ENCODE results near the gene PRRC2A. TPM values are rescaled to one million over a fixed set of nuclear protein-coding genes. Genes with fewer than 3 reads are reported as not detected.
A peak's percentile ranks its signal among the peaks of the same experiment; 100 is the strongest.

The PRRC2A gene
- polyA plus RNA-seq, 1 donor from 2014 or later, result 39.9 TPM

- Histone ChIP-seq H4K20me1 (ENCODE audit: insufficient read depth) (no peaks in the 10 kb centered on the region), H3K4me2 (ENCODE audit: low read length) (no peak overlapping the region), H3K79me2 (replicated peaks; ENCODE audit: insufficient read depth, low read length) (peaks cover 14% of the 10 kb centered on the region), H3K27me3 (ENCODE audit: insufficient read depth, low read depth, low read length) (no peaks in the 10 kb centered on the region), H3K9me3 (ENCODE audit: low read length) (no peaks in the 10 kb centered on the region), H3F3A (ENCODE audit: insufficient read depth, low read length, poor library complexity, severe bottlenecking) (no peaks in the 10 kb centered on the region), H3K9ac (ENCODE audit: low read length) (no peak overlapping the region), H3K36me3 (ENCODE audit: insufficient read depth, low read length) (no peaks in the 10 kb centered on the region), H3K9me2 (ENCODE audit: insufficient read depth, low read length) (no peaks in the 10 kb centered on the region), H3K4me3 (ENCODE audit: low read length) (no peak overlapping the region), H2AFZ (ENCODE audit: low read depth, low read length) (no peak overlapping the region), H3K27ac (ENCODE audit: low read length) (no peak overlapping the region)
- TF ChIP-seq REST (IDR thresholded peaks at IDR 0.05; ENCODE audit: borderline replicate concordance) (no peak), POLR2AphosphoS5 (IDR thresholded peaks at IDR 0.05) (no peak), EZH2 (IDR thresholded peaks at IDR 0.05; ENCODE audit: borderline replicate concordance, insufficient read depth, low read length, poor library complexity, severe bottlenecking) (no peak), TAF1 (IDR thresholded peaks at IDR 0.05; ENCODE audit: low read depth) (no peak), SMC3 (conservative IDR thresholded peaks at IDR 0.05; ENCODE audit: poor library complexity) (no peak), CTCF (IDR thresholded peaks at IDR 0.05; ENCODE audit: poor library complexity, severe bottlenecking) (no peak), EP300 (conservative IDR thresholded peaks at IDR 0.05; ENCODE audit: poor library complexity, severe bottlenecking) (no peak), RAD21 (conservative IDR thresholded peaks at IDR 0.05) (no peak)
These were observed 3.5 kb upstream of the PRRC2A start for GRCh38 chr6:31617010-31617409.

DNA sequence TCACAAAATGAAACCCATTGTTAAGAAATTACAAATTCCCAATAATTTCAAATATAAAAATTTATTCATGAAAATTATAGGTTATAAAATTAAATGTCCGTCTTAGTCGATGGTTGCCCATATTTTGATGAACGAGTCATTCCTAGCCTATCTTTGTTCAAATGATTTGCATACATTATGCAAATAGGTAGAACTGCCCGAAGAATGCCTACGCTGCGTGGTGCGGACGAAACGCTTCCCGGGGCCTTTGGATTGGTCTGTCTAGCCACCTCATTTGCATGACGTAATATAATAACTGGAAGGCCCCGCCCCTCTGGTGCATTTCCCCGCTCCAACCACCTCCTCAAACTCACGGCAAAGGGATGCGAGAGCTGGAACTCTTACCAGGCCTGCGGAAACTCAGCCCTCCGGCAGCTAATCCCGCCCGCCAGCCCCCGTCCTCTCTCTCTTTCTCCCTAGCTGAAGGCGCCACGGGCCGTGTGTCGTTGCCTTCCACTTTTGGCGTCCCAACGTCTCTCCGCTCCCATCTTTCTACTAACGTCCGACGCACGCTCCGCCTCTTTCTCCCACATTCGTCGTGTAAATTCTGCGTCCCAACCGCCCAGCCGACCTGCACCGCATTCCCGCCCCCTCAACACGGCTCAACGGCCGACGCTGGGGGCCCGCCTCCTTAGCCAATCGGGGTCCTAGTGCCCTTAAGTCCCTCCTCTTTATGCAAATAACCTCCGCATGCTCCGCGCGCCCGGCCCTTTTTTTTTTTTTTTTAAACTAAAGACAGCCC lies 520 bp upstream of the PRRC2A start:
- Histone ChIP-seq H2AFZ (ENCODE audit: low read depth, low read length) (peak overlapping the region; percentile 19), H3K9me3 (ENCODE audit: low read length) (no peaks in the 10 kb centered on the region), H3K27ac (ENCODE audit: low read length) (peak overlapping the region; percentile 99), H3K4me3 (ENCODE audit: low read length) (peak overlapping the region; percentile 93), H3F3A (ENCODE audit: insufficient read depth, low read length, poor library complexity, severe bottlenecking) (no peaks in the 10 kb centered on the region), H3K9me2 (ENCODE audit: insufficient read depth, low read length) (no peaks in the 10 kb centered on the region), H3K79me2 (replicated peaks; ENCODE audit: insufficient read depth, low read length) (peaks cover 38% of the 10 kb centered on the region), H3K27me3 (ENCODE audit: insufficient read depth, low read depth, low read length) (no peaks in the 10 kb centered on the region), H3K36me3 (ENCODE audit: insufficient read depth, low read length) (no peaks in the 10 kb centered on the region), H3K4me2 (ENCODE audit: low read length) (peak overlapping the region; percentile 17), H3K9ac (ENCODE audit: low read length) (peak overlapping the region; percentile 100), H4K20me1 (ENCODE audit: insufficient read depth) (no peaks in the 10 kb centered on the region)
- TF ChIP-seq SMC3 (conservative IDR thresholded peaks at IDR 0.05; ENCODE audit: poor library complexity) (peak; percentile 51), EZH2 (IDR thresholded peaks at IDR 0.05; ENCODE audit: borderline replicate concordance, insufficient read depth, low read length, poor library complexity, severe bottlenecking) (no peak), REST (IDR thresholded peaks at IDR 0.05; ENCODE audit: borderline replicate concordance) (peak; percentile 94), EP300 (conservative IDR thresholded peaks at IDR 0.05; ENCODE audit: poor library complexity, severe bottlenecking) (peak; percentile 72), MXI1 (conservative IDR thresholded peaks at IDR 0.05; ENCODE audit: poor library complexity, severe bottlenecking) (peak; percentile 50), CTCF (IDR thresholded peaks at IDR 0.05; ENCODE audit: poor library complexity, severe bottlenecking) (no peak), POLR2AphosphoS5 (IDR thresholded peaks at IDR 0.05) (peak; percentile 94), TAF1 (IDR thresholded peaks at IDR 0.05; ENCODE audit: low read depth) (peak; percentile 66), RAD21 (conservative IDR thresholded peaks at IDR 0.05) (peak; percentile 43)

Data from neural cell (in vitro differentiated cells).